ENCODE results near the gene EIF2S1.

GRCh38 chr14:67426983-67427606, 67.0 kb downstream of the EIF2S1 start:
- TF ChIP-seq CHD2 (IDR thresholded peaks at IDR 0.05; ENCODE audit: low read depth, low read length) (no peak), ZNF878 (CRISPR knock-in tag; IDR thresholded peaks at IDR 0.05) (no peak), MAFF (IDR thresholded peaks at IDR 0.05; ENCODE audit: low read depth, low read length) (no peak), CHD4 (IDR thresholded peaks at IDR 0.05; ENCODE audit: borderline replicate concordance, low read length) (no peak), ZNF274 (CRISPR knock-in tag; IDR thresholded peaks at IDR 0.05) (no peak)
